Caco-2 (cell line): ENCODE data around the gene SCUBE1. TPM values are rescaled to one million over a fixed set of nuclear protein-coding genes. Genes with fewer than 3 reads are reported as not detected.

Experiments
- BruUV-seq: library from RNA; stranded (reverse); fragments of 400-500 nt; replicated peaks from 2 replicates; lab custom pipeline; 2021; lab: Mats Ljungman, UMichigan
- CTCF ChIA-PET: fragments of 300-600 bp; sonication (Branson Sonifier 250); formaldehyde crosslinking; loops from one replicate; lab custom pipeline; 2022; ENCODE audit warnings: antibody characterized with exemption; lab: Charles Lee
- POLR2A ChIA-PET: fragments of 300-600 bp; sonication (Branson Sonifier 250); formaldehyde crosslinking; loops from one replicate; lab custom pipeline; 2022; ENCODE audit warnings: antibody characterized with exemption; lab: Charles Lee
- DNase-seq, 2 experiments: peaks; one replicate each; pipeline versions ENCODE4 v3.0.0 to v3.0.0-alpha.2; 2020 to 2022
- H3K27me3 ChIP-seq: replicated peaks from 2 replicates; pipeline ENCODE4 v1.6.0; 2011; ENCODE audit warnings: low read length; ENCODE audit not compliant: control insufficient read depth, insufficient read depth
- H3K36me3 ChIP-seq: 2 replicates; pipeline ENCODE4 v1.5.1; 2011; ENCODE audit warnings: low read length; ENCODE audit not compliant: control insufficient read depth, insufficient read depth
- H3K4me1 ChIP-seq: fragments of 250-450 bp; sonication (Bioruptor Pico); 2 replicates; pipeline ENCODE4 v1.5.1; 2020; ENCODE audit warnings: mild to moderate bottlenecking
- H3K4me3 ChIP-seq: 2 replicates; pipeline ENCODE4 v1.5.1; 2011; ENCODE audit warnings: low read depth, mild to moderate bottlenecking, control low read depth, low read length
- H3K9me3 ChIP-seq: fragments of 250-450 bp; sonication (Bioruptor Pico); 2 replicates; pipeline ENCODE4 v1.5.1; 2020; ENCODE audit warnings: mild to moderate bottlenecking, moderate library complexity
- H3K27ac Mint-ChIP-seq: one replicate; pipeline ENCODE4 v1.8.0; 2022; ENCODE audit warnings: mixed read lengths; ENCODE audit not compliant: unreplicated experiment
- H3K27me3 Mint-ChIP-seq: one replicate; pipeline ENCODE4 v1.8.0; 2022; ENCODE audit warnings: mixed read lengths; ENCODE audit not compliant: insufficient read depth, unreplicated experiment
- H3K36me3 Mint-ChIP-seq: one replicate; pipeline ENCODE4 v1.8.0; 2022; ENCODE audit warnings: mild to moderate bottlenecking, mixed read lengths; ENCODE audit not compliant: insufficient read depth, unreplicated experiment
- H3K4me1 Mint-ChIP-seq: one replicate; pipeline ENCODE4 v1.8.0; 2022; ENCODE audit warnings: low read depth, mixed read lengths; ENCODE audit not compliant: unreplicated experiment
- H3K4me3 Mint-ChIP-seq: one replicate; pipeline ENCODE4 v1.8.0; 2022; ENCODE audit warnings: mild to moderate bottlenecking, moderate library complexity, mixed read lengths; ENCODE audit not compliant: unreplicated experiment
- H3K9me3 Mint-ChIP-seq: one replicate; pipeline ENCODE4 v1.8.0; 2022; ENCODE audit warnings: mixed read lengths; ENCODE audit not compliant: unreplicated experiment
- CTCF ChIP-seq, 2 experiments: fragments of 200-600 bp in 1 of 2; IDR thresholded peaks; 1 replicate in 1 of 2; 2 replicates in 1 of 2; pipeline versions ENCODE4 v1.5.1 to v1.8.0; 2011 to 2022; ENCODE audit warnings: antibody characterized with exemption in 1 of 2, control low read depth in 1 of 2, inconsistent platforms in 1 of 2, low read depth in 1 of 2, low read length in 1 of 2, mild to moderate bottlenecking in 1 of 2, moderate library complexity in 1 of 2; ENCODE audit not compliant: insufficient read depth in 1 of 2, severe bottlenecking in 1 of 2, unreplicated experiment in 1 of 2
- intact Hi-C: fragments of 100-400 bp; cut with micrococcal nuclease; formaldehyde crosslinking; loops from one replicate; pipeline ENCODE4 v1.10.0; 2022; ENCODE audit not compliant: unreplicated experiment
- total RNA-seq: library from RNA; stranded (reverse); gene quantifications from 2 replicates; pipeline ENCODE4 v1.2.3, GENCODE V29; 2022

SCUBE1 gene
- total RNA-seq, 1 experiment from 2014 or later, result not detected

- peaks cover 23% of the 10 kb centered on the region for H3K4me1 Mint-ChIP-seq
- no peaks in the 10 kb centered on the region for H3K27me3 ChIP-seq
- H3K4me1 ChIP-seq, result peaks cover 16% of the 10 kb centered on the region; the same call in 1 of the 2 replicates
- no peaks in the 10 kb centered on the region for H3K9me3 ChIP-seq
- H3K4me3 ChIP-seq, result no peak overlapping the region
- no peaks in the 10 kb centered on the region for H3K27me3 Mint-ChIP-seq
- no peaks in the 10 kb centered on the region for H3K36me3 ChIP-seq
- intact Hi-C loops, result loop anchor here (5.0 kb wide), 1 partner anchor 43 kb away; no protein-coding TSS in a partner anchor
- DNase-seq, result peak in 1 of 2 experiments; percentile 17
- no peak for TF ChIP-seq CTCF (IDR thresholded peaks at IDR 0.05; ENCODE audit: insufficient read depth in 1 of 2, low read depth in 1 of 2, low read length in 1 of 2, severe bottlenecking in 1 of 2, unreplicated experiment in 1 of 2)
- ChIA-PET CTCF (no interaction called here), POLR2A (no interaction called here)
- no peaks in the 10 kb centered on the region for H3K36me3 Mint-ChIP-seq
- peak overlapping the region; percentile 59 for H3K27ac Mint-ChIP-seq
- no TSS peak for BruUV-seq
- H3K4me3 Mint-ChIP-seq, result peak overlapping the region; percentile 58
- H3K9me3 Mint-ChIP-seq, result no peaks in the 10 kb centered on the region
These were observed 154.2 kb downstream of the SCUBE1 start for GRCh38 chr22:43188829-43189545.

- Histone ChIP-seq H3K4me1 (peaks cover 16% of the 10 kb centered on the region; the same call in 1 of the 2 replicates), H3K36me3 (peaks cover 2% of the 10 kb centered on the region; the same call in 1 of the 2 replicates), H3K9me3 (no peaks in the 10 kb centered on the region), H3K4me3 (peak overlapping the region; percentile 42), H3K27me3 (no peaks in the 10 kb centered on the region)
- peak; percentile 95 to 98 for DNase-seq
- intact Hi-C loops, result loop anchor here (5.0 kb wide), 1 partner anchor 45 kb away; no protein-coding TSS in a partner anchor
- no peaks in the 10 kb centered on the region for H3K27me3 Mint-ChIP-seq
- CTCF ChIA-PET, result interaction anchor here (0.6 to 1.2 kb wide), 9 partner anchors 19 to 469 kb away, joined by 3 to 8 read pairs (median 4); no protein-coding TSS in a partner anchor
- H3K27ac Mint-ChIP-seq, result peak overlapping the region; percentile 93
- no peaks in the 10 kb centered on the region for H3K9me3 Mint-ChIP-seq
- peak overlapping the region; percentile 83 for H3K4me3 Mint-ChIP-seq
- no TSS peak for BruUV-seq
- POLR2A ChIA-PET, result interaction anchor here (0.6 to 0.7 kb wide), 8 partner anchors 14 to 1489 kb away, joined by 3 to 12 read pairs (median 4); no protein-coding TSS in a partner anchor
- H3K36me3 Mint-ChIP-seq, result no peaks in the 10 kb centered on the region
- peak; percentile 52 to 59 for TF ChIP-seq CTCF (IDR thresholded peaks at IDR 0.05; ENCODE audit: insufficient read depth in 1 of 2, low read depth in 1 of 2, low read length in 1 of 2, severe bottlenecking in 1 of 2, unreplicated experiment in 1 of 2)
- H3K4me1 Mint-ChIP-seq, result peaks cover 23% of the 10 kb centered on the region
These were observed 155.7 kb downstream of the SCUBE1 start for GRCh38 chr22:43187171-43188099.
